Left ventricle myocardium superior (tissue), 1 donor: ENCODE data around the gene TMC2. TPM values are rescaled to one million over a fixed set of nuclear protein-coding genes. Genes with fewer than 3 reads are reported as not detected.
"Not testable (repeated sequence)": the region's sequence is repeated elsewhere in the genome, so short reads cannot be mapped to it uniquely, and the experiment has no call there.

Source experiments
- ATAC-seq: fragments of 200-7000 bp; cut with Tn5 transposase; one replicate; pipeline ENCODE4 v1.9.1; 2020; ENCODE audit warnings: mild to moderate bottlenecking, moderate library complexity
- DNase-seq: peaks from one replicate; pipeline ENCODE4 v3.0.0-alpha.2; 2020
- intact Hi-C: fragments of 100-400 bp; cut with micrococcal nuclease; formaldehyde crosslinking; loops from one replicate; pipeline ENCODE4 v1.11.0; 2022
- total RNA-seq: library from RNA; stranded (reverse); fragmentation: NEBNext Ultra II Directional; extraction: Animal tissue kit (Norgen Biotek cat#: 25700); gene quantifications from one replicate; pipeline ENCODE4 v1.2.1, GENCODE V29; 2021
- donor health status: DM: no; HTN: yes; CAD: no; lungs with severe emphysema.

Gene TMC2
- total RNA-seq, 1 donor from 2014 or later, result 0.10 TPM

- intact Hi-C loops, result no loop called here
- ATAC-seq, result no peak
- DNase-seq, result no peak
Observed at GRCh38 chr20:2655331-2656116, 119.2 kb downstream of the TMC2 start.

GRCh38 chr20:2656471-2657117 is 120.2 kb downstream of the TMC2 start:
- intact Hi-C loops, result no loop called here

GRCh38 chr20:2657241-2657640 is 120.9 kb downstream of the TMC2 start:
- intact Hi-C loops, result no loop called here
- no peak for ATAC-seq

More at GRCh38 chr20:2656471-2657117, 120.2 kb downstream of the TMC2 start:
- DNase-seq, result no peak
- no peak for ATAC-seq

GRCh38 chr20:2657674-2658073 is 121.3 kb downstream of the TMC2 start:
- ATAC-seq, result no peak
- intact Hi-C loops, result no loop called here
- DNase-seq, result no peak

More at GRCh38 chr20:2657241-2657640, 120.9 kb downstream of the TMC2 start:
- DNase-seq, result no peak

- intact Hi-C loops, result no loop called here
- DNase-seq (no peak), ATAC-seq (no peak)
Observed at GRCh38 chr20:2658414-2659354, 122.3 kb downstream of the TMC2 start.

GRCh38 chr20:2659547-2659946 is 123.2 kb downstream of the TMC2 start:
- ATAC-seq (no peak), DNase-seq (no peak)
- intact Hi-C loops, result no loop called here

GRCh38 chr20:2663364-2663886 is 127.1 kb downstream of the TMC2 start:
- DNase-seq (no peak), ATAC-seq (no peak)
- intact Hi-C loops, result no loop called here

GRCh38 chr20:2663887-2664719 is 127.7 kb downstream of the TMC2 start, which contains the start of gene IDH3B:
IDH3B (minus strand) TSS chr20:2664216; CDS start chr20:2664188, 28 bp downstream.
- intact Hi-C loops, result no loop called here
- ATAC-seq (peak; percentile 99), DNase-seq (peak; percentile 94)

- intact Hi-C loops, result no loop called here
- DNase-seq, result no peak
- no peak for ATAC-seq
Observed at GRCh38 chr20:2671977-2672376, 135.6 kb downstream of the TMC2 start.

GRCh38 chr20:2672446-2672845 is 136.1 kb downstream of the TMC2 start:
- DNase-seq (no peak), ATAC-seq (no peak)
- intact Hi-C loops, result no loop called here

GRCh38 chr20:2673453-2673852 is 137.1 kb downstream of the TMC2 start:
- intact Hi-C loops, result no loop called here
- no peak for ATAC-seq
- no peak for DNase-seq

- DNase-seq, result no peak
- intact Hi-C loops, result no loop called here
- ATAC-seq, result no peak
Observed at GRCh38 chr20:2680046-2680445, 143.7 kb downstream of the TMC2 start.

- intact Hi-C loops, DNase-seq, ATAC-seq: not testable (repeated sequence)
Observed at GRCh38 chr20:2682040-2682439, 145.7 kb downstream of the TMC2 start.

- DNase-seq, ATAC-seq, intact Hi-C loops: not testable (repeated sequence)
Observed at GRCh38 chr20:2684817-2685216, 148.4 kb downstream of the TMC2 start.

- no peak for DNase-seq
- intact Hi-C loops, result no loop called here
Observed at GRCh38 chr20:2687514-2687913, 151.1 kb downstream of the TMC2 start.

GRCh38 chr20:2688041-2688591 is 151.7 kb downstream of the TMC2 start:
- DNase-seq (peak; percentile 61), ATAC-seq (peak; percentile 44)
- intact Hi-C loops, result no loop called here

More at GRCh38 chr20:2687514-2687913, 151.1 kb downstream of the TMC2 start:
- ATAC-seq, result no peak

- ATAC-seq, result no peak
- no peak for DNase-seq
- intact Hi-C loops, result no loop called here
Observed at GRCh38 chr20:2690213-2690612, 153.8 kb downstream of the TMC2 start.

- intact Hi-C loops, result no loop called here
- DNase-seq, result no peak
- no peak for ATAC-seq
Observed at GRCh38 chr20:2690718-2691117, 154.3 kb downstream of the TMC2 start.
